GM18499 (cell line): Measurements from ENCODE around the gene FBLL1.
"Not testable (repeated sequence)": the region's sequence is repeated elsewhere in the genome, so short reads cannot be mapped to it uniquely, and the experiment has no call there.

ENCODE experiments used
- ATAC-seq: cut with Tn5 transposase; IDR thresholded peaks from one replicate; pipeline ENCODE4 v1.9.1; 2021; ENCODE audit warnings: moderate number of reproducible peaks; ENCODE audit not compliant: insufficient read depth, unreplicated experiment

The FBLL1 gene

DNA sequence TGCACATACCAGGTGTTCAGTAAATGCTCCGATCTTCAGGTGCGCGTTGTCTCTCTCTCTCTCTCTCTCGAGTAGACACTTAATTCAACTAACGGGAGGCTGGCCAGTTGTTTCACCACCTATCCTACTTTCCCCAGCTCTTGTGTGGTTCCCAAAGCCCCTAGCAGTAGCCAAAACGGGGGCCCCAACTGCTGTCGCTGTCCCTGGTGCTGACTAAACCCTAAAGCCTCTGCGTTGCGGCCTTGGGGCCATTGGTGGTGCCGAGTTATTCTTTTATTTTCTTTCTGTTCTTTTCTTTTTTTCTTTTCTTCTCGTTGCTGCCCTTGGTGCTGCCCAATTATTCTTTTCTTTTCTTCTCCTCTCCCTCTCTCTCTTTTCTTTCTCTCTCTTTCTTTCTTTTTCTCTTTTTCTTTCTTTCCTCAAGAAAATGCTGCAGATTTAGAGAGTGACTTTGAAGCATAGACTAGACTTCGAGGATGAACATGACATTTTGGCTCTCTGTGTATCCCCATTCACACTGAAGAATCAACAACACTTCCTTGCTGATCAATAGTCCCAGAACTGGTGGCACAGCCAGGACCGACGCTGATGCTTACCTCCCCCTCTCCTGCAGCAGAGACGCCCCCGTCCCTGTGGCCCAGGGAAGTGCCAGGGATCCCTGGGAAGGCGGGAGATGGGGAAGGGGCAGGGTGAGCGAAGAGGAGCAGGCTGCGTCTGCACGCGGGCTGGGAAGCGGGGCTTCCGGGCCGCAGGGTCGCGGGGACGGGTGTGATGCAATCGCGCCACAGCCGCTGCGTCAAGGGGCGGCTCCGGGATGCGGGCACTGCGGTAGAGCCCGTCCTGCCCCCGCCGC, at the start of gene FBLL1:
Gene FBLL1, plus strand, starts transcription at position 785 of the 853 bp plus-strand sequence. CDS start 200 bp downstream, outside the sequence.
- ATAC-seq, result no peak

DNA sequence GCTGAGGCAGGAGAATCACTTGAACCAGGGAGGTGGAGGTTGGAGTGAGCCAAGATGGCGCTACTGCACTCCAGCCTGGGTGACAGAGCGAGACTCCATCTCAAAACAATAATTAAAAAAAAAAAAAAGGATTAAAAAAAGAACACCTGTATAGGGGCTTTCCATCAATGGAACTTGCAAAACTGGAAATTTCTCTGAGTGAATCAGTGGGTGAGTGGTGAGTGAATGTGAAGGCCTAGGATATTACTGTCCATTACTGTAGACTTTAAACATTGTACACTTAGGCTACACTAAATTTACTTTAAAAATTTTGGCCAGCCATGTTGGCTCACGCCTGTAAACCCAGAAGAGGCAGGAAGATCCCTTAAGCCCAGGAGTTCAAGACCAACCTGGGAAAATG, 48.5 kb upstream of the FBLL1 start:
- no peak for ATAC-seq

DNA sequence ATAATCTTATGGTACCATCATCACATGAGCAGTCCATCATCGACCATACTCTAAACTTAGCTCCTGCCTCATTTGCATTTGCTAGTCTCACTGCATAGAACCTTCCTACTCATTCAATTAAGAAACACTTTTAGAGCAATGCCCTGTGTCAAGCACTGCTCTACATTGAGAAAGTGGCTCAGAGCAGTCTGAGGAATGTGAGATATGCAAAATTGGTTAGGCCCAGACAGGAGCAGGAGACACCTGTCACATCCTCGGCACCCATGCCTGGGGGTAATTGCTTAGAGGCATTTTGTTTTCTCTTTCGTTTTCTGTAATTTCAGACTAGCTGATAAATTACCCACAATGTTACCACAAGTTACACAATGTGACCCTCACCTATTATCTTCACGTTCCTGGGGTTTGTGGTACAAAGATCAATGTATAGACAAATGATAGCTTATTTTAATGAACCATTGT, 47.7 kb upstream of the FBLL1 start:
- peak; percentile 97 for ATAC-seq

DNA sequence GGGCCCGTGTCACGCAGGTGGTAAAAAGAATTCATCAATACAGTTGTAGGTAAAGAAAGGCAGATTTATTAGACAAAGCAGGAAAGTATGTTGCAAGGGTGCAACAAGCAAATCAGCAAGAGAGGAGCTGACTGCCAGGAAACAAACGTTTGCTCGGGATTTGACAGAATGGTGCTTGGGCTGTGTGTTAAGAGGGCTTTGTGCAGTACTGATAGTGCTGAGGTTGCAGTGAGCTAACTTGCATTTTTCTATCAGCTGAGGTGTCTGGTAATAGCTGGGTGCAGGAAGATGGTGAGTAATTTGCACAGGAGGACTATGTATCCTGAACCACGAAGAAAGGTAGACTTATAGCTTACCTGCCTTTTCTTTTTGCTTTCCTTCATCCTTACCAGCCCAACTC, 46.7 kb upstream of the FBLL1 start:
- no peak for ATAC-seq

DNA sequence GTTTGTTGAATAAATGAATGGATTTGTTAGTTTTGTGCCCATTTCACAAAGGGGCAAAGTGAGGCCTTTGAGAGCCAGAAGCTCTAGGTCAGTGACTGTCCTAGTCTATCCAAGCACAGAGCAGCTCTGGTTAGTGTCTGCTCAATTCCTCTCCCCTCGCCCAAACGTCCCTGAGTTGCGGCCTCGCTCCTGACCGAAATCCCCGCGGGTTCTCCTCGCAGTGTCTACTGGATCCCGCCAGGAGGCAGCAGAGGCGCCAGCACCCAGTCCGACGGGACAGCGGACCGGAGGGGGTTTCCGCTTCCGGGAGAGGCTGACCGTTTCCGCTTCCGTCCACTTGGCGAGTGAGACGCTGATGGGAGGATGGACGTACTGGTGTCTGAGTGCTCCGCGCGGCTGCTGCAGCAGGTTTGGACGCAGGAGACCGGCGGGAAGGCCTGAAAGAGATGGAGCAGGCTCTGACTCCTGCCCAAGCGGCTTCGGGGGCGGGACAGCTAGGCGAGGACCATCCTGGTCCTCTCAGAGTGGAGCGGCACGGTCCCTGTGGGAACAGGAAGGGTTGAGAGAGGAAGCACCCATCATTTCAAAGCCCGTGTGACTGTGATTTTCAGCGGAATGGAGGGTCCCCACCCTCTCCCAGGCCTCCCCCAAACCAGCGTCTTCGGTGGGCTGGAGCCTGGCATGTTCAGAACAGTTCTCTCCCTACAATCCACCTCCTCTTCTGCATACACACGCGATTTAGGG, 42.8 kb upstream of the FBLL1 start, which contains the start of gene RARS1:
Gene RARS1, plus strand, starts transcription at position 336 of the 744 bp plus-strand sequence. Its CDS starts 28 bp downstream, at position 364.
- ATAC-seq, result peak; percentile 38

DNA sequence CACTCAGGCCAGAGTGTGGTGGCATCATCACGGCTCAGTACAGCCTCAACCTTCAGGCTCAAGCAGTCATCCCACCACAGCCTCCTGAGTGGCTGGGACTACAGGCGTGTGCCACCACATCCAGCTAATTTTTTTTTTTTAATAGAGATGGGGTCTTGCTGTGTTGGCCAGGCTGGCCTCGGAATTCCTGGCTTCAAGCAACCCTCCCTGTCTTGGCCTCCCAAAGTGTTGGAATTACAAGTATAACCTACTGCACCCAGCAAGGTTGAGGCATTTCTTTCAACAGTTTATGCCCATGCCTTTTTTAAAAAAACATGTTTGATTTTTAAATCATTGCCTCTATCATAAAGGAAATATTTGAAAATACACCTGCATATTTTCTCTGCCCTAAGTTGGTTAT, 40.0 kb upstream of the FBLL1 start:
- no peak for ATAC-seq

DNA sequence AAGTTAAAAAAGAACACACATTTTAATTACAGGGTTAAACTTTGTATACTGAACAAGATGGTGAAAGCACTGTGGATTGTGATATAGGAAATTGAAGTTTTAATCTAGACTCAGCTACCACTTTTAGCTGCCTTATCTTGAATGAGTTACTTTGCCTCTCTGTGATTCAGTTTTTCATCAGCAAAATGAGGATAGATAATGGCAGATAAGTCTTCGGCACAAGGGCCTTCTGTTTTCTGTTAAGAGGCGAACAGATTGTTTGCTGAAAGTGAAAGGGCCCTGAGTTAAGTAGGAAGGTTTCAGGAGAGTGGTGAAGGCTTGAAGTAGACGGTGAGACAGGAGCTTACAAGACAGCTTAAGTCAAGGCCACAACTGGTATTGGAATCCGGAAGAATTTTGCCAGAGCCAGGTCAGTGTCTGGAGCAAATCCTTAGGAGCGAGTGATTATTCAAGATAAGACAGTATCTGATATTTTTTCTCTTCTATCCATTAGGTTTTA, 35.0 kb upstream of the FBLL1 start:
- no peak for ATAC-seq

DNA sequence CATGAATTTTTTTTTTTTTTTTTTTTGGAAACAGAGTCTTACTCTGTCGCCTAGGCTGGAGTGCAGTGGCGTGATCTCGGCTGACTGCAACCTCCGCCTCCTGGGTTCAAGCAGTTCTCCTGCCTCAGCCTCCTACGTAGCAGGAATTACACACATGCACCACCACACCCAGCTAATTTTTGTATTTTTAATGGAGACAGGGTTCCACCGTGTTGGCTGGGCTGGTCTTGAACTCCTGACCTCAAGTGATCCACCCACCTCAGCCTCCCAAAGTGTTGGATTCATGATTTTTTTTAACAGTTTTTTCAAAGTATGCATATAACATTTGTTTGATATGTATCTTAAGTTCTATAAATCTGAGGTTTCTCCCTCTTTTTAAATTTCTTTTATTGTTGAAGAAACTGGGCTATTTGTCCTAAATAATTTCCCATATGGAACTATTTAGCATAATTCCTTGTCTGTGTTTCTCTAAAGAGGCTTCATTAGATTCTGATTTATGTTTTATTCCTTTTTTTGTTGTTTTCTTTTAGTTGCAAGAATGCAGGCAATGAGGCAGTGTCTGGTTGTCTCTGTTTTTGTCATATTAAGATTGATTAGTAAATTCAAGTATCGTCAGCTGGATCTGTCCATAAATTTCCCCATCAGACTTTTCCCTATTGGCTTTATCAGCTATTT, 26.4 kb upstream of the FBLL1 start:
- ATAC-seq, result no peak

DNA sequence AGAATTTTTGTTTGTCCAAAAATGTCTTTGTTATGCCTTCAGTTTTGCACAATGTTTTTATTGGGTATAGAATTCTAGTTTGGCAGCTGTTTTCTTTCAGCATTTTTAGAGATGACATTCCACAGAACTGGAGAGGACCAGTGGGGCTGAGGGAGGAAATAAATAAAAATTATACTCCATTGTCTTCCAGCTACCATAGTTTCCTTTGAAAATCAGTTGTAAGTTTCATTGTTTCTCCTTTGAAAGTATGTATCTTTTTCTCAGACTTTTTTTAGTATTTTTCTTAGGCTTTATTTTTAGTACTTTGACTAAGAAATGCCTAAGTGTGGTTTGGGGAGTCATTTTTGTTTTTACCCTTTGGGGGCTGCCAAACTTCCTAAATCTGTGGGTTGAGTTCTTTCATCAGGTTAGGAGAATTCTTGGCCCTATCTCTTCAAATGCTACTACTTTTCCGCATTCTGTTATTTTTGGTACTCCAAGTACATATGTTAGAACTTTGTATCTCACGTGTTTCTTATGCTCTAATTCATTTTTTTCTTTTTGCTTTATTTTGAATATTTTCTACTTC, 15.2 kb upstream of the FBLL1 start:
- no peak for ATAC-seq

DNA sequence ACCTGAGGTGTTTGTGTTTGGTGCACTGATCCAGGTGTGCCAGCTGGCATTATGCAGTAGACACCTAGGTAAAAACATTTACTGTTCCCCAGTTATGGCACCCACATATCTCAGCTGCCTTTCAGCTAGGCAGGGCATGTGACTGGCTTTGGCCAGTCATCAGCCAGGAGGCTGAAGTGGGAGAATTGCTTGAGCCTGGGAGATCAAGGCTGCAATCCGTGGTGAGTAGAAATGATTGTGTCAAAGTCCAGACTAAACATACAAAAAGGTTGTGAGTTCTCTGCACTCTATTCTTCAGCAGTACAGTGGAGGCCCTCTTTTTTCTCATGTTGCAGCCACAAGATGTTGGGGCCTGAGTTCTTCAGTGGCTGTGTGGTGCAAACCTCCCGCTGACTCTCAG, 3.2 kb upstream of the FBLL1 start:
- no peak for ATAC-seq

DNA sequence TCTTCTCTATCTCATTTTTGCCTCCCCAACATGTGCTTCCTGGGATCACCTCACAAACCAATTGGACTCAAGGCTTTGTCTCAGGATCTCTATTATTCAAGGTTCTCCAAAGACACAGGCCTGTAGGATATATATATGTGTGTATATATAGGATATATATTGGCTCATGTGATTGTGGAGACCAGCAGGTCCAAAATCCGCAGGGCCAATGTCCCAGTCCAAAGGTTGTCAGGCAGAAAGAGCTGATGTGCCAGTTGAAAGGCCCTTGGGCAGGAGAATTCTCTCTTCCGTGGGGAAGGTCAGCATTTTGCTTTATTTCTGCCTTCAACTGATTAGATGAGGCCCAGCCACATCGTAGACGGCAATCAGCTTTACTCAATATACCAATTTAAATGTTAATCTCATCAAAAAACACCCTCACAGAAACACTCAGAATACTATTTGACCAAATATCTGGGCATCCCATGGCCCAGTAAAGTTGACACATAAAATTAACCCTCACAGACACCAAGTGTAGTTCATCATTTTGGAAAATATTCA, 1.3 kb upstream of the FBLL1 start:
- ATAC-seq, result no peak

DNA sequence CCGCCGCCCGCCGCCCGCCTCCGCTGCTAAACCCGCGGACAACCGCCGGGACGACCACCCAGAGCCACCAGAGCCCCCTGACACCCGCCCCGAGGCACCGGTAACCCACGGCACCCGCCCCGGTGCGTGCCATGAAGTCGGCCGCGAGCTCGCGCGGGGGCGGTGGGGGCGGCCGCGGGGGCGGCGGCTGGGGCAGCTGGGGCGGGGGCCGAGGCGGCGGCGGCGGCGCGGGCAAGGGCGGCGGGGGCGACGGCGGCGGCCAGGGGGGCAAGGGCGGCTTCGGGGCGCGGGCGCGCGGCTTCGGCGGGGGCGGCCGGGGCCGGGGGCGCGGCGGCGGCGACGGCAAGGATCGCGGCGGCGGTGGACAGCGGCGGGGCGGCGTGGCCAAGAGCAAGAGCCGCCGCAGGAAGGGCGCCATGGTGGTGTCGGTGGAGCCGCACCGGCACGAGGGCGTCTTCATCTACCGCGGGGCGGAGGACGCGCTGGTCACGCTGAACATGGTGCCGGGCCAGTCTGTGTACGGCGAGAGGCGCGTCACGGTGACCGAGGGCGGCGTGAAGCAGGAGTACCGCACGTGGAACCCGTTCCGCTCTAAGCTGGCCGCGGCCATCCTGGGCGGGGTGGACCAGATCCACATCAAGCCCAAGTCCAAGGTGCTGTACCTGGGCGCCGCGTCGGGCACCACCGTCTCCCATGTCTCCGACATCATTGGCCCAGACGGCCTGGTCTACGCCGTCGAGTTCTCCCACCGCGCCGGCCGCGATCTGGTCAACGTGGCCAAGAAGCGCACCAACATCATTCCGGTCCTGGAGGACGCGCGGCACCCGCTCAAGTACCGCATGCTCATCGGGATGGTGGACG, 499 bp downstream of the FBLL1 start:
- no peak for ATAC-seq

DNA sequence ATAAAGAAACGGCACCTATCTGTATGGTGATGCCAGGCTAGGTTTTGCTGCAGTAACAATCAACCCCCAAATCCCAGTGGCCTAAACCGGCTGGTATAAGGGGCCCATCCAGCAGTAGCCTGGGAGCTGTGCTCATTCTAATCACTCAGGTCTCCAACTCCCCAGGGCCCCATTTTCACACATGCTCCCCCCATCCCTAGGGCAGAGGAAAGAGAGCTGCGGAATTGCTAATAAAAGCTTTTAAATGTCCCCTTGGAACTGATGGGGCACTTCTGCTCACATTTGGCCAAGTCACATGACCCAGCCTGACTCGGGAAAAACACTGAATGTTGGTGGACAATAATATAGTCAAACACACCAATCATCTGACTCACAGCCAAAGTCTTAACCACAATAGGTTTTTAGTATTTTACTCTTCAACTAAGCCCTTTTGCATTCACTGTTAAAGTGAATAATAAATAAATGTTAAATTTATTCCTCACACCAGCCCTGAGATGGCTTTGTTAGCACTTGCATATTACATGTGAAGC, 1.6 kb downstream of the FBLL1 start:
- no peak for ATAC-seq

DNA sequence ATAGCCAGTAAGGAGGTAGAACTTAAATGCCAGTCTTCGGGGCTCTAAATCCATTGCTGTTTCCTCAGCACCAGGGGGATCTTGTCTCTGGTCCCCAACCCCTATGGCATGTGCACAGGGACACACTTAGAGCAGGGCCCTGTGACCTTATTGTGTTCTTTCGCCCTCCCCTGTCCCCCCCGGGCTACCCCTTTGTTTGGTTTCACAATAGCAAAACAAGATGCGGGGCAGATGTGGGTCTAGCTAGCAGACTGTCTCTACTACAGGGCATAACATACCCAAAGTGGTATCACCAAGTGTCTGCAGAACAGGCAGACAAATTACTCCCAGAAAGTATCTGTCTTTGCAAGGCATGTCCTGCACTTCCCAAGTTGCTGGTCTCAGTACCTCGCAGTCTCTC, 2.1 kb downstream of the FBLL1 start:
- no peak for ATAC-seq

DNA sequence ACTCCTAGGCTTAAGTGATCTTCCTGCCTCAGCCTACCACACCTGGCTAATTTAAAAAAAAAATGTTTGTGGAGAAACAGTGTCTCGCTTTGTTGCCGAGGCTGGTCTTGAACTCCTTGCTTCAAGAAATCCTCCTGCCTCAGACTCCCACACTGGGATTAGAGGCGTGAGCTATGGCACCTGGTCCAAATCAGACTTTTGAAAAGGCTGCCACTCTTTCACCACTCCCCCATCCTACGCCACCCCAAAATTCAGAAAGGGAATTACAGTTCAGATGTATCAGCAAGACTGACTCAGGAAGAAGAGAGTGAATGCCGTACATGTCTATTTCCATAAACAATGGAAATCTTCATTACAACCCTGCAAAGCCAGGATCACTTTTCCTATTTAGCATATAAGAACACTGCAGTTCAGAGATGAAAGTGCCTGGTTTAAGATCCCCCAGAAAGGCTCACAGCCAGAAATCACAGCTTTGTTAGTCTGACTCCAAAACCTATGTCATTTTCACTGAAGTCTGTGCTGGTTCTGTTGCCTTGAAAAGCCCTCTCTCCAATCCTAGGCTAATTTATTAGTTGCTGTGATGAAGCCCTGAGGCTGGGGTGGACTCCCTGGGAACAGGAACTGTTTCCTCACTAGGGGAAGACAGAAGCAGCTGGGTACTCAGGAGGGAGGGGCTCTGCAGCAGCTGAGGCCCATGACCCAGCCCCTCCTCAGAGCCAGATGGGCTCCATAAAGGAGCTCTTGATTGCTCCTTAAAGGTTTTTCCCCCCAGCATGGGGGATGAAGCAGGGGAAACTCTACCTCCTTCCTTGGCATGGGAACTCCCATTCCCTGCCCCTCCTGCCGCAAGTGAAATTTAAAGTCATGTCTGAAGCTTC, 3.1 kb downstream of the FBLL1 start:
- no peak for ATAC-seq

DNA sequence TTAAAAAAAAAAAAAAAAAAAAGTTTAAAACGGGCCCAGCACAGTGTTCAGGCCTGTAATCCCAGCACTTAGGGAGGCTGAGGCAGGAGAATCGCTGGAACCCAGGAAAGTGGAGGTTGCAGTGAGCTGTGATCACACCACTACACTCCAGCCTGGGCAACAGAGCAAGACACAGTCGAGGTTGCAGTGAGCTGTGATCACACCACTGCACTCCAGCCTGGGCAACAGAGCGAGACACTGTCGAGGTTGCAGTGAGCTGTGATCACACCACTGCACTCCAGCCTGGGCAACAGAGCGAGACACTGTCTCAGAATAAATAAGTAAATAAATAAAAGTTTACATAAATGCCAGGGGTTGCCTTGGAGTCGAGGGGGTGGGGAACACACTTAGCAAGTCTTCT, 5.2 kb downstream of the FBLL1 start:
- not testable (repeated sequence) for ATAC-seq

DNA sequence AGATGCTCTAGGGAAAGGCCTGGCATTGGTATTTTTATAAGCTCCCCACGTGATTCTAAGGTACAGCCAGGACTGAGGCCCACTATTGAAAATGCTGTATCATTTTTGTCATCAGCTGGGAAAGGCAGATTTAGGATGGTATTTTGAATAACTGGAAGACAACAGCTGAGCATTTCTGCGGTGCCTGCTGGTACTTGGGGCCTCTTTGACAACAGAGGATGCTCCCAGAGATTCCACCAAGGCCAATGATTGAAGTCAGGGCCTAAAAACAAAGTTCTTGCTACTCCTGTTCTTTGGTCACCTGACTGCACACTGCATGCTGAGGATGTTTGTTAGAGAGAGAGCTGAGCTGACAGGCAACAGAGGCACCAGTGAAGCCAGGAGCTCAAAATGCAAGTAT, 8.1 kb downstream of the FBLL1 start:
- no peak for ATAC-seq

DNA sequence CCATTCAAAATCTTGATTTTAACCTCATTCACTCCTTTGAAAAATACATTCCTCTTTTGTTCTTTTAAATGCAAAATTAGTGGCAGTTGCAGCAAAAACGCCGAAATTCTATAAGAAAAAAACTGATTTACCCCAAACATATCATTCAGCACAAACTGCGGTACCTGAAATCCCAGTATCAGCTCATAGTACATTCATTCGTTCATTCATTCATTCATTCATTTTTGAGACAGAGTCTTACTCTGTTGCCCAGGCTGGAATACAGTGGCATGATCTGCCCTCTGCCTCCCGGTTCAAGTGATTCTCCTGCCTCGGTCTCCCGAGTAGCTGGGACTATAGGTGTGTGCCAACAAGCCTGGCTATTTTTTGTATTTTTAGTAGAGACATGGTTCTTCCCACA, 20.4 kb downstream of the FBLL1 start:
- no peak for ATAC-seq
